ENCODE data around the gene NPFF.

The NPFF gene

DNA sequence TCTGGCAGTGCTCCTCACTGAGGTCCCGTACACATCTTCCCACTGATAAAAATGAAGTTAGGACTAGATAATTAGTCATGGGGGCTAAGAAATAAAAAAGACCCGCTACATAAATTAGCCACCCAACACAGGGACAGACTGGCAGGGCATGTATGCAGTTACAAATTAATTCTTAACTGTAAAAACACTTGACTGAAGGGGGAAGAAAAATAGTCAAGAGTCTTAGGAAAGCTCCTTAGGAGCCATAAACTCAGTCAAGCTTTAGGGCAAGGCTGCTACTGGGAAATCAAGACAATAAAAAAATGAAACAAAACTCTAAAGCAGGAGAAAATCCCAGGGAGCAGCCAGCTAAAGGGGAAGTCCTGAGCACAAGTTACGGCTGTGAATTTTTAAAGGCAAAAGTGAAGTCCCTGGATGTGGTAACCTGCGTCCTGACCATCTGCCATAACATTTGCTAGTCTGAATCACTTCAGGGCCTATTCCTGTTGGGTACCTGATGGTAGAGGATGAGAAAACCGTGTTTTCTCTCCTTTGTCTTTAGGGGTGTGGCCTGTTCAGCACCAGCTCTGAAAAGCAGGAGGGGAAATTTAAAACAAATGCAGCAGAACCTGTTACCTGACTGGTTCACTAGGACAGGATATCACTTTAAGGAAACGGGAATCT, 7.5 kb upstream of the NPFF start:
- DNase-seq (ENCODE audit: low read depth in 2 of 2): no peak

- no peak for DNase-seq (ENCODE audit: low read depth in 2 of 2)
Observed at GRCh38 chr12:53513712-53514410, 6.6 kb upstream of the NPFF start.

GRCh38 chr12:53510181-53510812, 3.0 kb upstream of the NPFF start:
- DNase-seq (ENCODE audit: low read depth in 2 of 2): no peak

DNA sequence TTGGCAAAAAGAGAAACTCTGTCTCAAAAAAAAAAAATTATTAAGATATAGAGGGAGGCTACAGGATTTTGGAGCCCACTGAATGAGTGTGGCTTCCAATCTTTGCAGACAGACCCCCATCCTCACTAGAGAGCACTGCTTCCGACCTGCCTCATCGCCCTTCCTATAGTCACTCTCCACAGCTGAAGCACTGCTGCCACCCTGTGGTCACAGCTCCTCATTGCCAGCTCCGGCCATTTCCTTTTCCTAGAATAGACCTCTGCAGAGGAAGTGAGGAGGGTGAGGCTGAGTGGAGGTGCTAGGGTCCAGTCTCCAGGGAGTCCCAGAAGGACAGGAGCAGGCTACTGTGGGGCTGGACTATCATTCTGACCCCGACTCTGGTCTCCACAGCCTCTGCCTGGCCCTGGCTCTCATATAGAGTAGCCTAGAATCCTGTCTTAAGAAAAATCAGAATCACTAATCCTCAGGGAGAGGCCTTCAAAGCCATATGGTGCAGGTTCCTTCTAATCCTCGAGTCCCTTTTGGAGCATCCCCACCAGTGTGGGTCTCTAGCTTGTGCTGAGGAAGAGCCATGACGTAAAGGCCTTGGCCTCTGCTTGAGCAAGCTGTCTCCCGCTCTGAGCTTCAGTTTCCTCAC, 1.4 kb upstream of the NPFF start:
- peak; percentile 47 to 75 for DNase-seq (ENCODE audit: low read depth in 2 of 2)

DNA sequence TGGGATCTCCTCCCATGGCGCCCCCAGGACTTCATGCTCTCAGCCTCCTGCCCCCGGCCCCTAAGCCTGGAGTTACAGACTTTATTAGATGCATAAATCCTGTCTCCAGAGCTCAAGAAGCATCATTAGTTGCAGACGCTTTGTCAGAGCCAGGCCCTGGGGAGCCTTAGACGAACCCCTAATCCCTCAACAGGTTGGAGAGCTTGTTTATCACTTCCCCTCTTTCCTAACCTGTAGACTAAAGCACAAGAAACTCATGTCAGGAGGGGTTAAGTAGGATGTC, 260 bp upstream of the NPFF start:
- no peak for DNase-seq (ENCODE audit: low read depth in 2 of 2)

- DNase-seq (ENCODE audit: low read depth in 2 of 2): no peak
Observed at GRCh38 chr12:53506450-53506785, 866 bp downstream of the NPFF start.

GRCh38 chr12:53505555-53506449, 1.5 kb downstream of the NPFF start:
- DNase-seq (ENCODE audit: low read depth in 2 of 2): no peak

GRCh38 chr12:53505086-53505485, 2.2 kb downstream of the NPFF start:
- DNase-seq (ENCODE audit: low read depth in 2 of 2): no peak

- no peak for DNase-seq (ENCODE audit: low read depth in 2 of 2)
Observed at GRCh38 chr12:53504004-53504920, 3.0 kb downstream of the NPFF start.

- no peak for DNase-seq (ENCODE audit: low read depth in 2 of 2)
Observed at GRCh38 chr12:53502983-53503728, 4.1 kb downstream of the NPFF start.

GRCh38 chr12:53502331-53502730, 5.0 kb downstream of the NPFF start:
- DNase-seq (ENCODE audit: low read depth in 2 of 2): no peak

DNA sequence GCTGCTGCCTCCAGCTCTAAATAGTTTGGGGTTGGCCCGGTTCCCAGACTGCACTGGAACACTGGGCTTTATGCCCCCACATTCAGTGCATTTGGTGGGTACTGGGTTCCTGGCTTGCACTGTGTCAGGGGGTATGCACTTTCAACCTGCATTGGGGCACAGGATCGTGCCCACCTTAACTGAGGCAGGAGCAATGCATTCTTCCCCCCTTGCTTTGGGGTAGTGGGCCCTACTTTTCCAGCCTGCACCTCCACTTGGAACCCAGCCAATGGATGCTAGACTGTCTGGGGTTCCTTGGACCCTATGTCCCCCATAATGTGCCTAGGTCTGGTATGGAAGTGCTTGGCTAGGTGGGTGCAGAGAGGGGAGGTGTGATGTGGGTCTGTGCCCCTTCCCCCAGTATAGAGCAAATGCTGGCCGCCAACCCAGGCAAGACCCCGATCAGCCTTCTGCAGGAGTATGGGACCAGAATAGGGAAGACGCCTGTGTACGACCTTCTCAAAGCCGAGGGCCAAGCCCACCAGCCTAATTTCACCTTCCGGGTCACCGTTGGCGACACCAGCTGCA, 5.6 kb downstream of the NPFF start:
- no peak for DNase-seq (ENCODE audit: low read depth in 2 of 2)

DNA sequence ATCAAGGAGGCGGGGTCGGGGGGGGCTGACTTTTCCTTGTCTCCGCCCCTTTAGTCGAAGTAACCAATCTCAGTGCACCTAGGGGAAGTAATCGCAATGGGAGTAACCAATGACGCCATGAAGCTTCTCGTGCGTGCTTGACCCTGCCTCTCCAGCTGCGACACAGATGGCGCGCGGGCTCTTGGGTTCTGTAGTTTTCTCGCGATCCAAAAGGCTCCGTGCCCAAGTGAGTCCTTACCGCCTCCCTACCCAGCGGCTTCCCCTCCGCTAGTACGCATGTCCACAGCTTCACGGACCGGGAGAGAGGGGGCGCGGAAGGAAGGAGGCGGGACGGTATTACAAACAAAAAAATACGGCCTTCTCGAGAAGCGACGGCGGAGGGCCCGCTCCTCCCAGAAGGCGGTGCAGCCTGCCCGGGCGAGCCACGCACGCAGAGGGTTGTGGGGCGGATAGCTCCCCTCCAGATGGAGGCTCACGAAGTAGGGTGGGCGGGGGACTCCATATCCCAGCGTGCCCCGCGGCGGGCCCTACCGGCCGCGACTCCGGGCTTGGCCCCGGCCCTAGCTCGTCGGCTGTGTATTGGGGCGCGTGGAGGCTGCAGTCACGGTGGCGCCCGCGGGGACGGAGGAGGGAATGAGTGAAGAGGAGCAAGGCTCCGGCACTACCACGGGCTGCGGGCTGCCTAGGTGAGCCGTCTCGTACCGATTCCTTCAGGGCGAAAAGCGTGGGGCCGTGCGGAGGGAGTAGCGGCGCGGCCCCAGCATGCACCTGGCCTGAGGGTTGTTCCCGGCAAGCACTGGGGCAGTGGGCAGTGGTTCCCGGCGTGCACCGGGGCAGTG, 6.3 kb downstream of the NPFF start, which contains the start of gene TARBP2:
TARBP2 (plus strand) TSS at position 508 of the 839 bp plus-strand sequence; CDS start at position 634, 126 bp downstream.
- DNase-seq (ENCODE audit: low read depth in 2 of 2): peak; percentile 90 to 95

- DNase-seq (ENCODE audit: low read depth in 2 of 2): no peak
Observed at GRCh38 chr12:53500142-53500775, 7.0 kb downstream of the NPFF start.

- DNase-seq (ENCODE audit: low read depth in 2 of 2): peak in 1 of 2 donors; percentile 12
Observed at GRCh38 chr12:53499266-53500141, 7.8 kb downstream of the NPFF start, which contains the start of gene MAP3K12. Gene MAP3K12, minus strand, starts transcription at chr12:53499458. Its CDS starts 12,067 bp downstream, at chr12:53487391.

GRCh38 chr12:53498235-53498630, 9.1 kb downstream of the NPFF start:
- DNase-seq (ENCODE audit: low read depth in 2 of 2): no peak

- DNase-seq (ENCODE audit: low read depth in 2 of 2): no peak
Observed at GRCh38 chr12:53497461-53497860, 9.8 kb downstream of the NPFF start.
